KBM-7 (cell line): ENCODE results near the gene XKR7.

Source experiments
- DNase-seq: peaks from one replicate; pipeline ENCODE4 v3.0.0-alpha.2; 2015
- in situ Hi-C: fragments of 300-500 bp; cut with MboI; formaldehyde crosslinking; loops from 2 replicates; pipeline ENCODE4 v1.14.3; 2020; ENCODE audit warnings: low sequenced_read_pairs, low pct_unique_long_range_greater_than_20kb, mixed read lengths

XKR7 gene

GRCh38 chr20:32006841-32007786, 39.2 kb downstream of the XKR7 start:
- in situ Hi-C loops, result no loop called here
- no peak for DNase-seq

- DNase-seq, result peak; percentile 36
- in situ Hi-C loops, result no loop called here
These were observed 40.1 kb downstream of the XKR7 start for GRCh38 chr20:32007787-32008616.

DNA sequence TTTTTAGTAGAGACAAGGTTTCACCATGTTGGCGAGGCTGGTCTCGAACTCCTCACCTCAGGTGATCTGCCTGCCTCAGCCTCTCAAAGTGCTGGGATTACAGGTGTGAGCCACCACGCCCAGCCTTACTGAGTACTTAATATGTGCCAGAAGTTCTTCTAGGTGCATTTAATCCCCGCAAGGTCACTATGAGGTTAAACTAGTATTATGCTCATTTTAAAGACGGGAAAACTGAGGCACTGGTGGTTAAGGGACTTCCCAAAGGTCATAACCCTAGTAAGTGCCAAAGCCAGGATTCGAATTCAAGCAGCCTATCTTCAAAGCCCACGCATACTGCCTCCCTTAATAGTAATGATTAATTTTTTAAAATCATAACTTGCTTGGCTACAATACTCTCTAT, 41.6 kb downstream of the XKR7 start:
- DNase-seq, result no peak
- in situ Hi-C loops, result no loop called here

DNA sequence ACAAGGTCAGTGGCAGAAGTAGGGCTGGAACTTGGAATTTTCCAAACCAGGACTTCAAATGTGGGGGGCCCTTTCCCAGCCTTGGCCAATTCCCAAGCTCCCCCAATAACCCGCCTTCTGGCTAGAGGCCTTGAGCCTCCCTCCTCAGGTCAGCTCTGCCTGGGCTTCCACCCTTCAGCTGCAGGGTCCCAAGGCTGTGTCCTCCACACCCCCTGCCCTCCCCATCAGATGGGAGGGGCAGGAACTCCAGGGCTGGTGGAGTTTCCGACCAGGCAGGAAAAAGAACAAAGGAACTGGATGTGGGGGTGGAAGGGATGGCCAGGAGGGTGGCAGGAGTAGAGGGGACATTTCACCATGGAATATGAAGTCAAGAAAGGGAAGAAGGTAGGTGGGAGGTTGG, 42.1 kb downstream of the XKR7 start, which contains the start of gene CCM2L:
CCM2L (plus strand) TSS at position 338 of the 400 bp plus-strand sequence; CDS start at position 355, 17 bp downstream.
- in situ Hi-C loops, result no loop called here
- DNase-seq, result no peak

- DNase-seq, result no peak
These were observed 42.7 kb downstream of the XKR7 start for GRCh38 chr20:32010666-32011065.

GRCh38 chr20:32012159-32012688, 44.3 kb downstream of the XKR7 start:
- no peak for DNase-seq
- in situ Hi-C loops, result no loop called here

More at GRCh38 chr20:32010666-32011065, 42.7 kb downstream of the XKR7 start:
- in situ Hi-C loops, result no loop called here

- in situ Hi-C loops, result no loop called here
- DNase-seq, result no peak
These were observed 45.4 kb downstream of the XKR7 start for GRCh38 chr20:32013326-32013725.

- DNase-seq, result no peak
- in situ Hi-C loops, result no loop called here
These were observed 49.8 kb downstream of the XKR7 start for GRCh38 chr20:32017711-32018251.

- peak; percentile 57 for DNase-seq
- in situ Hi-C loops, result no loop called here
These were observed 50.6 kb downstream of the XKR7 start for GRCh38 chr20:32018269-32019155.

- no peak for DNase-seq
- in situ Hi-C loops, result no loop called here
These were observed 51.2 kb downstream of the XKR7 start for GRCh38 chr20:32019156-32019510.

GRCh38 chr20:32019563-32020463, 51.9 kb downstream of the XKR7 start:
- in situ Hi-C loops, result loop anchor here (10.0 kb wide), 1 partner anchor 165 kb away; no protein-coding TSS in a partner anchor
- DNase-seq, result peak; percentile 42

DNA sequence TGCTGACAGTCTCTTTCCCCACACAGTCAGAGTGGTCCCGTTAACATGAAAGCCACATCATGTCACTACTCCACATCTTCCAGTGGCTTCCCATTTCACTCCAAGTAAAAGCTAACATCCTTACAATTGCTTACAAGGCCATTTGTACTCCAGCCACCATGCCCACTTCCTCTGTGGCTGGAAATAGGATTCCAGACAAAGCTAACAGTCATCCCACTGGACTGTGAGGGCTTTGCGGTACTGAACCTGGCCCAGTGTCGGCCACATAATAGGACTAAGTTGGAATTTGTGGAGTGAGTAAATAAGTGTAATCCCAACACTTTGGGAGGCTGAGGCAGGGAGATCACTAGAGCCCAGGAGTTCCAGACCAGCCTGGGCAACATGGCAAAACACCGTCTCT, 53.1 kb downstream of the XKR7 start:
- in situ Hi-C loops, result loop anchor here (10.0 kb wide), 1 partner anchor 166 kb away; no protein-coding TSS in a partner anchor
- DNase-seq, result no peak

DNA sequence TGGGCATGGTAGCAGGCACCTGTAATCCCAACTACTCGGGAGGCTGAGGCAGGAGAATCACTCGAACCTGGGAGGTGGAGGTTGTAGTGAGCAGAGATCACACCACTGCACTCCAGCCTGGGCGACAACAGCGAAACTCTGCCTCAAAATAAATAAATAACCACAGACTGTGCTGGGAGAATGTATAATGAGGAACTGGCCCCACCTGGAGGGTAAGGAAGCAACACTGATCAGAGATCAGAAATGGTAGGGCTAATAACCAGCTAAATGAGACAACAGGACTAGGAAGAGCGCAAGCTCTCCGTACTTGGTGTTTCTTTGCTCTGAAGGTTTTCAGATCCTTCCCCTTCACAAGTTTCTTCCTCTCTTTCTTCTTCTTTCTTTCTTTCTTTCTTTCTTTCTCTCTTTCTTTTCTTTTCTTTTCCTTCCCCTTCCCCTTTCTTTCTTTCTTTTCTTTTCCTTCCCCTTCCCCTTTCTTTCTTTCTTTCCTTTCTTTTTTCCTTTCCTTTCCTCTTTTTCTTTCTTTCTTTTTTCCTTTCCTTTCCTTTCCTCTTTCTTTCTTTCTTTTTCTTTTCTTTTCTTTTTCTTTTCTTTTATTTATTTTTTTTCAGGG, 56.8 kb downstream of the XKR7 start:
- in situ Hi-C loops, result loop anchor here (10.0 kb wide), 1 partner anchor 170 kb away; no protein-coding TSS in a partner anchor
- peak; percentile 23 for DNase-seq

- in situ Hi-C loops, result loop anchor here (10.0 kb wide), 1 partner anchor 173 kb away; no protein-coding TSS in a partner anchor
- DNase-seq, result no peak
These were observed 59.7 kb downstream of the XKR7 start for GRCh38 chr20:32027643-32028042.

DNA sequence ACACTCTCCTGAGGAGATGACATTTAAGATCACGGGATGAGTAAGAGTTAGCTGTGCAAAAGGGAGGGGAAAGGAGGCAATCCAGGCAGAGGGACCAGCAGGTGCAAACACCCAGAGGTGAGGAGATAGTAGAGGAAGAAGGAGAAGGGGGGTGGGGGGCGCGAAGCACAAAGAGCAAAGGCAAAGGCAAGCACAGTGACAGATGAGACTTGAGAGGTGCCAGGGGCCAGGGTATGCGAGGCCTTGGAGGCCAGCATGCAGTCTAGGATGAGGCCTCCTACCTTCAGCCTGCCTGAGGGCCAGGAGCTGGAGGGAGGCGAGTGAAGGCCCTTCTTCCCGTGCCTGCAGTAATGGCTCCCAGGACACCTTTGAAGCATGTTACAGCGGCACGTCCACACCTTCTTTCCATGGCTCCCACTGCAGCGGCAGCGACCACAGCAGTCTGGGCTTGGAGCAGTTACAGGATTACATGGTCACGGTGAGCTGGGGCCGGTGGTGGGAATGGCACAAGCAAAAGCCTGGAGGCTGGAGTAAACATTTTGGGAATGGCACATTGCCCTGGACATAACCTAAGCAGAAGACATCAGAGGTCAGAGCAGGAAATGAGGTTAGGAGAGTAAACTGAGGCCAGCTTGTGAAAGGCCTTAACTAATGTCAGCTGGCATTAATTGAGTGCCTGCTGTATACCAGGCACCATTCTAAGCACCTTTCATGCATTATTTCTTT, 60.9 kb downstream of the XKR7 start:
- DNase-seq, result no peak
- in situ Hi-C loops, result loop anchor here (10.0 kb wide), 1 partner anchor 174 kb away; no protein-coding TSS in a partner anchor

- no peak for DNase-seq
- in situ Hi-C loops, result loop anchor here (10.0 kb wide), 1 partner anchor 175 kb away; no protein-coding TSS in a partner anchor
These were observed 61.6 kb downstream of the XKR7 start for GRCh38 chr20:32029561-32029960.
